Skeletal muscle cell (primary cell): ENCODE data around the gene SMC1A.
"Not testable (repeated sequence)": the region's sequence is repeated elsewhere in the genome, so short reads cannot be mapped to it uniquely, and the experiment has no call there.

Experiments used
- DNase-seq: peaks from one replicate; pipeline ENCODE4 v3.0.0-alpha.2; 2010; ENCODE audit warnings: low read depth
- H3K4me3 ChIP-seq: 2 replicates; pipeline ENCODE4 v1.5.1; 2011; ENCODE audit warnings: low read depth, mild to moderate bottlenecking, control low read depth, low read length, moderate library complexity

SMC1A gene

GRCh38 chrX:53430231-53430630 lies 7.8 kb upstream of the SMC1A start:
- H3K4me3 ChIP-seq, result no peak overlapping the region
- no peak for DNase-seq

DNA sequence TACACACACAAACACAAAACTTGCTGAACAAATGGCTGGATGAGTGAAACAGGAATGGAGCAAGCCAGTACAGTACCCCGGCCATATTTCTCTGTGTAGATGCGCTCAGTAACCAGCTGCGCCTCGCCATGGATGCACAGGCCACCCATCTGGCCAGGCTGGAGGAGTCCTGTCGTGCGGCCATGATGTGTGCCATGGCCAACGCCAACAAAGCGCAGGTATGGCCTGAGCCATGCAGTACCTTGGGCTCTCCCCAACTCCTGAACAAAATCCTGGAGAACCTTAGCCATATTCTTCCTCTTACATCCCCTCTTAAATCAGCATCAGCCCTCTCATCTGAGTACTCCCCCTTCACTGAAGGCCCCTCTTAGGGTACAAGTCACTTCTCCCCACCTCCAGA lies 7.3 kb upstream of the SMC1A start:
- no peak overlapping the region for H3K4me3 ChIP-seq
- no peak for DNase-seq

GRCh38 chrX:53422861-53423306 lies 430 bp upstream of the SMC1A start, which contains the start of gene RIBC1:
Gene RIBC1 (plus strand): TSS chrX:53422873. CDS start chrX:53426277, 3,404 bp downstream.
- DNase-seq, result no peak
- H3K4me3 ChIP-seq, result peak within 1 kb of the TSS; percentile 69

GRCh38 chrX:53421772-53422085 lies 725 bp downstream of the SMC1A start:
- H3K4me3 ChIP-seq, result peak overlapping the region; percentile 69
- DNase-seq, result no peak

DNA sequence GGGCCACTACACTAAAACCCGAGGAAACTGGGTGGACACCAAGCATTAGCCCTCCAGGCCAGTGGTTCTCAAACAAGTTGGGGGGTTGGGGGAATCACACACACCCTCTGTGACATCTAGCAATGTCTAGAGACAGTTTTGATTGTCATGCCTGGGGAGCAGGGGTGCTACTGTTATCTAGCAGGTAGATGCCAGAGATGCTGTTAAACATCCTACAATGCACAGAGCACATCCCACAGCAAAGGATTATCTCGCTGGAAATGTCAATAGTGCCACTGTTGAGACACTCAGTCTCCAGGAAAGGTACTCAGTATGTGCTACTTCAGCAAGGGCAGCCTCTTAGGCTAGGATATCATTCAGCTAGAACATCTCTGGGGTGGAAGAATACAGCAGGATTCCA lies 1.3 kb downstream of the SMC1A start:
- no peak for DNase-seq
- H3K4me3 ChIP-seq, result peak overlapping the region; percentile 69

GRCh38 chrX:53420351-53420750 lies 2.1 kb downstream of the SMC1A start:
- H3K4me3 ChIP-seq, DNase-seq: not testable (repeated sequence)

DNA sequence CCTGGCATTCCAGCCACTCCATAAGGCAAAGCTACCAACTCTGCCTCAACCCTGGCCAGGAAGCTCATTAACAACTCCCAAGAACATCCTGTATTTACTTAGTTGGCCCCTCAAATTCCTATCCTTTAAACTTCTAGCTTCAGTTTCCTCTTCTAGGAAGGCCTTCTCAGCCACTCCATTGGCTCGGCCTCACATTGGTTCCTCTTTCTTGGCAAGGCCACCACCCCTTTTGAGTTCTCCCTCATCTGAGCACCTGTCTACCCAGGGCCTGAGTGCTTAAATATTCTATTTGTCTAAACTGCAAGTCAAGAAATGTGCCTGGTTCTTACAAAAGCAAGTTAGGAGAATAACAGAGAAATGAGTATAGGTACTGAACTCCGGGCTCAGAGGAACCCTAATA lies 10.0 kb downstream of the SMC1A start:
- no peak for DNase-seq
- H3K4me3 ChIP-seq, result no peak overlapping the region

GRCh38 chrX:53403535-53403934 lies 18.9 kb downstream of the SMC1A start:
- no peak overlapping the region for H3K4me3 ChIP-seq
- no peak for DNase-seq

- no peak for DNase-seq
- H3K4me3 ChIP-seq, result no peak overlapping the region
Measured at GRCh38 chrX:53398216-53398615, 24.2 kb downstream of the SMC1A start.

DNA sequence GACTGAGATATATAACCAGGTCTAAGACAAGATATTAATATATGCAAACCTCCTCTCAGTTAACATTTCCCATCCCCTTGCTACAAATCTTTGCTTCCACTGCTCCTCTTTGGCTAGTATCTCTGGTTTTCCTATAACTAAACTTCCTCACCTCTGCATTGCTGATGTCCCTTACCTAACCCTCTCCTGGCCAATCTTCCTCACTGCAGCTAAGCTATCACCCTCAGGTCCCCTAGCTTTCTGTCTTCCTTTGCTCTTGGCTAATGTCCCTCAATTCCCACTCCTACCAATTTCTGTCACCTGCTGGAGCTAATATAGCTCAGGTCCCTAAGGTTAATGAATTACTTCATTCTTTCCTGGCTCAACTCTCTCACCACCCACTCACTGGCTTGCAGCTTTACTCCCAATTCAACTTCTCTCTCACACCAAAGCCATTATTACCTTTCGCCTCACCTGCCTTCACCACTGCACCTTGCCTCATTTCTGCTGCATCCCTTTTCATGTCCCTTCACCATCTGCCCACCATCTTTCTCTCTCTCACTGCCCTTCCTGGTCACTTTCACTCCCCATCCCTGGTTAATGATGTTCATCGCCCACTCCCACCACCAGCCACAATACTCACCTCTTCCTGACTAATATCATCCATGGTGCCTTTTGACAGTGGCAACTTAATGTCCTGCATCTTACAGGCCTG lies 26.7 kb downstream of the SMC1A start:
- DNase-seq, result no peak
- no peak overlapping the region for H3K4me3 ChIP-seq

DNA sequence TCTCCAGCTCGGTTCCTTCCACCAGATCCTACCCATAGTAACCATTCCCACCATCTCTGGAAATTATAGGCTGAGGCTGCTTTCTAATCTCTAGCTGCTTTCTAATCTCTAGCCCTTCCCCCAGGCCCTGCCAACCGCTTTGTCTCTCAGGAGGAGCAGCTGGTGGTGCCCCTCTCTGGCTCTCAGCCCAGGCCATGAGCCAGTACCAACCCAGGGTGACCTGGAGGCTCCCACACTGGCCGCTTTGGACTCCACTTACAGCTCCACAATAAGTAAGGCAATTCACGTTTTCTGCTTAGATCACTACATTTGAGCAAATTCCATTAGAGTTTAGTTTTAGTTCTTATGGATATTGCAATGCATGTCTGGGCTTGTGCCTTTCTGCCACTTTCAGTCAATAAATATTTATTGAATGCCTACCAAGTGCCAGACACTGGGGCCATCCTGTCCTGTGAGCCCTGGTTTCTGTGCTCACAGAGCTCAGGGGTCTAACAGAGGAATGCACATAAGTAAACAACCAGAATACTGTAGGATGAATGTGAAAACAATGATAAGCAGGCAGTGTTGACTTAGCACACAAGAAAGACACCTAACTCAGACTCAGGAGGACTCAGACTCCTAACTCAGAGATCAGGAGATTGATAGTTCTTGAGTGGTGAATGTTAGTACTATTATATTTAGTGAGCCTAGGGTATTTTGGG lies 38.9 kb downstream of the SMC1A start:
- DNase-seq, result no peak
- H3K4me3 ChIP-seq, result no peak overlapping the region

DNA sequence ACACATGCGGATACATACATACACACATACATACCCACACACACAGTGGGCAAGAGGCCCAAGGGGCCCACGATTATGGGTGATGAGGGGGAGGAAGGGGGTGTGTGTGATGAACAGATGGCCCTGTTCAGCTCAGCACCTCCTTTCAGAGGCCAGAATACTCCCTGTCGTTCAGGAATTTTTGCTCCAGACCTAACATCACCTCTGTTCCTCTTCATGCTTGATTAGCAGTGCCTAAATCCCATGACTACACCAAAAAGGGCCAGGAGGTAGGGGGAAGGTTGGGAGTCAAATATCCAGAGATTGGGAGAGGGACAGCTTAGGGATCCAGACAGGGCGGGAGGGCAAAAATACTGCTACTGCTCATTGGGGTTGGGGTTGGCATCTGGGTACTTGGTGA lies 42.7 kb downstream of the SMC1A start:
- no peak for DNase-seq
- no peak overlapping the region for H3K4me3 ChIP-seq

- no peak for DNase-seq
- no peak overlapping the region for H3K4me3 ChIP-seq
Measured at GRCh38 chrX:53379008-53379710, 43.3 kb downstream of the SMC1A start.

GRCh38 chrX:53377464-53377863 lies 45.0 kb downstream of the SMC1A start:
- no peak overlapping the region for H3K4me3 ChIP-seq
- DNase-seq, result no peak

GRCh38 chrX:53376888-53377287 lies 45.6 kb downstream of the SMC1A start:
- H3K4me3 ChIP-seq, result no peak overlapping the region
- no peak for DNase-seq

DNA sequence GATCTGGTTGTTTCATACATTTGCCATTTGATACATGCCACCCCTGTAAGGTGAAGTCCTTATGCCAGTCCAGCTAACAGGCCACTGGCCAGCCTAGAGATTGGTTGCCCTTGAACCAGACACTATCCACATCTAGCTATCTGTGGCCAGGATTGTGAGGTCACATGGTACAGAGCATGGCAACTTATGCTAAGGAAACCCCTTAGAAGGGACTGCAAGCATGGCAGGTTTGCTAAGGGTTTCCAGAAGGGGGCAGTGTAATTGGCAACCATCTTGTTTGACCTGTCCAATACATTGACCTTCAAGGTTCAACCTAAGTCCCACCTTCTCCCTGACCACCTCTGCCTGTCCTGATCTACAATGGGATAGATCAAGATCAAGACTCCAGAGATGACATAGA lies 47.5 kb downstream of the SMC1A start:
- no peak overlapping the region for H3K4me3 ChIP-seq
- DNase-seq, result no peak

- H3K4me3 ChIP-seq, result no peak overlapping the region
- DNase-seq, result no peak
Measured at GRCh38 chrX:53374222-53374820, 48.1 kb downstream of the SMC1A start.

- no peak for DNase-seq
- H3K4me3 ChIP-seq, result no peak overlapping the region
Measured at GRCh38 chrX:53373307-53373706, 49.1 kb downstream of the SMC1A start.

- DNase-seq, H3K4me3 ChIP-seq: not testable (repeated sequence)
Measured at GRCh38 chrX:53366454-53366853, 56.0 kb downstream of the SMC1A start.

GRCh38 chrX:53362449-53362848 lies 60.0 kb downstream of the SMC1A start:
- no peak overlapping the region for H3K4me3 ChIP-seq
- DNase-seq, result no peak
